Measurements from ENCODE around the gene SIM2. TPM values are rescaled to one million over a fixed set of nuclear protein-coding genes. Genes with fewer than 3 reads are reported as not detected.

The SIM2 gene
- total RNA-seq, 4 donors from 2014 or later: 0.36 TPM; not detected in 3

DNA sequence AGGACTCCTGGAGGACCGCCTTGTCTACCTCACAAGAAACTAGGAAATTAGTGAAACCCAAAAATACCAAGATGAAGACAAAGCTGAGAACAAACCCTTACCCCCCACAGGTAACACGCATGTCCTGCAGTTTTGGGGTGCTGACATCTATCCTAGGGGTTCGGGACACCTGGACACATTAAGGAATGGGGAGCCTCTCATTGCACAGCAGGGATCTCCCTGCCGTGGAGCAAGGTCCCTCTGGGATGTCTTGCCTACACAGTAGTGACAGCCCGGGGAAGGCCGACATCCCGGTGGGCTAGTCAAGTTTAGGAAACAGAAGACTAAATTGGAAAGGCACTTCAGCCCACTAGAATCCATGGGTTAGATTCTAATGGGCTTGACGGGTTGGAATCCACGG lies 44.5 kb downstream of the SIM2 start:
- TF ChIP-seq POLR2A (IDR thresholded peaks at IDR 0.05): no peak
- TF ChIP-seq, protein P1, sequence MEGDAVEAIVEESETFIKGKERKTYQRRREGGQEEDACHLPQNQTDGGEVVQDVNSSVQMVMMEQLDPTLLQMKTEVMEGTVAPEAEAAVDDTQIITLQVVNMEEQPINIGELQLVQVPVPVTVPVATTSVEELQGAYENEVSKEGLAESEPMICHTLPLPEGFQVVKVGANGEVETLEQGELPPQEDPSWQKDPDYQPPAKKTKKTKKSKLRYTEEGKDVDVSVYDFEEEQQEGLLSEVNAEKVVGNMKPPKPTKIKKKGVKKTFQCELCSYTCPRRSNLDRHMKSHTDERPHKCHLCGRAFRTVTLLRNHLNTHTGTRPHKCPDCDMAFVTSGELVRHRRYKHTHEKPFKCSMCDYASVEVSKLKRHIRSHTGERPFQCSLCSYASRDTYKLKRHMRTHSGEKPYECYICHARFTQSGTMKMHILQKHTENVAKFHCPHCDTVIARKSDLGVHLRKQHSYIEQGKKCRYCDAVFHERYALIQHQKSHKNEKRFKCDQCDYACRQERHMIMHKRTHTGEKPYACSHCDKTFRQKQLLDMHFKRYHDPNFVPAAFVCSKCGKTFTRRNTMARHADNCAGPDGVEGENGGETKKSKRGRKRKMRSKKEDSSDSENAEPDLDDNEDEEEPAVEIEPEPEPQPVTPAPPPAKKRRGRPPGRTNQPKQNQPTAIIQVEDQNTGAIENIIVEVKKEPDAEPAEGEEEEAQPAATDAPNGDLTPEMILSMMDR (IDR thresholded peaks at IDR 0.05): no peak
- intact Hi-C loops (cut with DNase I; ENCODE audit: low total_unique reads): loop anchor here (10.0 kb wide), 1 partner anchor 181 kb away; no protein-coding TSS in a partner anchor
- H3K4me3 ChIP-seq (ENCODE audit: low read depth, poor library complexity, severe bottlenecking): no peak overlapping the region
- WGBS, 2 donors: 92 to 93% methylated on average over 9 of the region's 9 CpGs
- DNase-seq (ENCODE audit: low spot score in 2 of 2): no peak

DNA sequence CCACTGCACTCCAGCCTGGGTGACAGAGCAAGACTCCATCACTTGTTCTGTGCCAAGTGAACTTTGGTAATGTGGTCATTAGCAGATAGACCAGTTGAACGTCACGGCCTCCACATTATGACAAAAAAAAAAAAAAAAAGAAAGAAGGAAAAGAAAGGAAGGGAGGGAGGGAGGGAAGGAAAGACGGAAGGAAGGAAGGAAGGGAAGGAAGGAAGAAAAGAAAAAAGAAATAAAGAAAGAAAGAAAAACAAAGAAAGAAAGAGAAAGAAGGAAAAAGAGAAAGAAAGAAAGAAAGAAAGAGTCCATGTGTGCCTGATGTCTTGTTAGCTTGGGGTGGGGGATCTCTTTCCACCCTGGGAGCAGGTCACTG lies 45.3 kb downstream of the SIM2 start:
- no peak overlapping the region for H3K4me3 ChIP-seq (ENCODE audit: low read depth, poor library complexity, severe bottlenecking)
- intact Hi-C loops (cut with DNase I; ENCODE audit: low total_unique reads): loop anchor here (10.0 kb wide), 1 partner anchor 181 kb away; no protein-coding TSS in a partner anchor
- TF ChIP-seq POLR2A (IDR thresholded peaks at IDR 0.05): no peak
- TF ChIP-seq, protein P1 (IDR thresholded peaks at IDR 0.05): no peak
- WGBS, 2 donors: 90 to 95% methylated on average over 3 of the region's 3 CpGs
- DNase-seq (ENCODE audit: low spot score in 2 of 2): no peak

DNA sequence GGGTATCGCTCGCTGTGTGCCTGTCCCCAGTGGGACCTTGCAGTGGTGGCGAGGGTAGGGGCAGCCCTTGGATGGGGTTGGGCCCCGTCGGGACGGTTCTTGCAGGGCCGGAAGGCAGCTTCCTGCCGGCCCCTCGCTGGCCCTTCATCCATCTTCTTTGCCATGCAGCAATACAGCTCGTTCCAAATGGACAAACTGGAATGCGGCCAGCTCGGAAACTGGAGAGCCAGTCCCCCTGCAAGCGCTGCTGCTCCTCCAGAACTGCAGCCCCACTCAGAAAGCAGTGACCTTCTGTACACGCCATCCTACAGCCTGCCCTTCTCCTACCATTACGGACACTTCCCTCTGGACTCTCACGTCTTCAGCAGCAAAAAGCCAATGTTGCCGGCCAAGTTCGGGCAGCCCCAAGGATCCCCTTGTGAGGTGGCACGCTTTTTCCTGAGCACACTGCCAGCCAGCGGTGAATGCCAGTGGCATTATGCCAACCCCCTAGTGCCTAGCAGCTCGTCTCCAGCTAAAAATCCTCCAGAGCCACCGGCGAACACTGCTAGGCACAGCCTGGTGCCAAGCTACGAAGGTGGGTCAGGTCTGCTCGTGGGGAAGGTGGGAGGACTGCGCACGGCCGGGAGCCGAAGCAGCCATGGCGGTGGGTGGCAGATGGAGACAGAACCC lies 45.8 kb downstream of the SIM2 start:
- 53 to 57% methylated on average over 29 to 30 of the region's 30 CpGs for WGBS, 2 donors
- intact Hi-C loops (cut with DNase I; ENCODE audit: low total_unique reads): loop anchor here (10.0 kb wide), 1 partner anchor 180 kb away; no protein-coding TSS in a partner anchor
- DNase-seq (ENCODE audit: low spot score in 2 of 2): no peak
- no peak for TF ChIP-seq POLR2A (IDR thresholded peaks at IDR 0.05)
- TF ChIP-seq, protein P1 (IDR thresholded peaks at IDR 0.05): no peak
- H3K4me3 ChIP-seq (ENCODE audit: low read depth, poor library complexity, severe bottlenecking): no peak overlapping the region

DNA sequence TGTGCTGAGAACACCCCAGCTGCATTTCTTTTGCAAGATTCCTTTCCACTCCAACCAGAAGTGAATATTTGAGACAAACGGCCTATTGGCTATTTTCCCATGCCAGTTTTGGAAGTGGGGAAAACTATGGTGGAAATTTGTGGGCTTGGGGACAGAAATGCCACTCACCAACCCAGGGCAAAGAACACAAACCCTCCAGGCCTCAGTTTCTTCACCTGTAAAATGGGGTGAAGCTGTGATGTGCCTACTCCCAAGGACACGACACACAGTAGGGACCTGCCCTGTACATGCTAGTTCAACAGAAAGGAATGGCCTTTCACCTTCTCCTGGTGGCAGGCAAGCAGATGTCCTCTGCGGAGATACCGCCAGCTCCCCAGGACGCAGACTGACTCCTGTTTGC lies 46.5 kb downstream of the SIM2 start:
- DNase-seq (ENCODE audit: low spot score in 2 of 2): no peak
- WGBS, 2 donors: 81 to 84% methylated on average over 5 of the region's 5 CpGs
- TF ChIP-seq POLR2A (IDR thresholded peaks at IDR 0.05): no peak
- TF ChIP-seq, protein P1 (IDR thresholded peaks at IDR 0.05): no peak
- no peak overlapping the region for H3K4me3 ChIP-seq (ENCODE audit: low read depth, poor library complexity, severe bottlenecking)
- intact Hi-C loops (cut with DNase I; ENCODE audit: low total_unique reads): loop anchor here (10.0 kb wide), 1 partner anchor 179 kb away; no protein-coding TSS in a partner anchor

DNA sequence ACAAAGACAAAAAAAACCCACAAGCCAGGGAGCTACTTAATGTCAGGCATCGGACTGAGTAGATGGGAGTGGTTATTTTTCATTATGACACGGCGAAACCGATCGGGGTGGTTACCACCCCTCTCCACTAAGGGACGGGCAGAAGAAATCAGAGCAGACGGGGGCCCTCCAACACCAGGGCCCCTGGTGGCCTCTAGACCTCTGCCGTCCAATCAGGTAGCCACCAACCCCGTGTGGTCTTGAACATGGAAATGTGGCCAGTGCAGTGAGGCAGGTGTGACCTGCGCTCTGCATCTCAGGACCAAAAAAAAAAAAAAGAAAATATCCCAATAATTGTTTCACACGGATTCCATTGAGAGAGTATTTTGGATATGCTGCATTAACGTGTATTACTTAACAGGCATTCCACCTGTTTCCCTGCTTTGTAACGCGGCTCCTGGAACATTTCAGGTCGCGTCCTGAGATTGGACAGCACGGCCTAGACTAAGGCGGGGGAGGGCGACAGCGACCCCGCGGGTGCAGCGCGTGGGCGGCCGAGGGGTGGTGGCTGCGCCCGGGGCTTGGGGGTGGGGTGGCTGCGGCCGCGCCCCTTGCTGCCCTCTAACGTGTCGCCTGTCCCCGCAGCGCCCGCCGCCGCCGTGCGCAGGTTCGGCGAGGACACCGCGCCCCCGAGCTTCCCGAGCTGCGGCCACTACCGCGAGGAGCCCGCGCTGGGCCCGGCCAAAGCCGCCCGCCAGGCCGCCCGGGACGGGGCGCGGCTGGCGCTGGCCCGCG lies 48.3 kb downstream of the SIM2 start:
- DNase-seq (ENCODE audit: low spot score in 2 of 2): no peak
- WGBS, 2 donors: 23 to 28% methylated on average over 31 to 32 of the region's 62 CpGs
- intact Hi-C loops (cut with DNase I; ENCODE audit: low total_unique reads): loop anchor here (10.0 kb wide), 1 partner anchor 178 kb away; no protein-coding TSS in a partner anchor
- no peak overlapping the region for H3K4me3 ChIP-seq (ENCODE audit: low read depth, poor library complexity, severe bottlenecking)
- TF ChIP-seq POLR2A (IDR thresholded peaks at IDR 0.05): no peak
- TF ChIP-seq, protein P1 (IDR thresholded peaks at IDR 0.05): no peak

All from lower leg skin (tissue), 4 donors.